Transverse colon (tissue), 3 donors: ENCODE measurements around the gene GID8.

Experiments used
- EP300 ChIP-seq: sonication (generic); formaldehyde crosslinking; IDR thresholded peaks from one replicate; pipeline ENCODE4 v1.6.1; 2017; ENCODE audit warnings: antibody characterized with exemption, low read depth
- POLR2A ChIP-seq: fragments of 450-650 bp; IDR thresholded peaks from one replicate; pipeline ENCODE4 v1.6.1; 2016; ENCODE audit warnings: antibody characterized with exemption, mild to moderate bottlenecking, moderate library complexity
- TF ChIP-seq, protein P1 (sequence below), 5 experiments: fragments of 200-600 bp in 3 of 5; fragments of 450-650 bp in 2 of 5; sonication (generic) in 3 of 5; IDR thresholded peaks; 1 replicate in 2 of 5; 2 replicates in 3 of 5; pipeline ENCODE4 v1.5.1; 2016 to 2017; ENCODE audit warnings: antibody characterized with exemption in 5 of 5, inconsistent platforms in 3 of 5, mild to moderate bottlenecking in 2 of 5, moderate library complexity in 1 of 5

DNA sequence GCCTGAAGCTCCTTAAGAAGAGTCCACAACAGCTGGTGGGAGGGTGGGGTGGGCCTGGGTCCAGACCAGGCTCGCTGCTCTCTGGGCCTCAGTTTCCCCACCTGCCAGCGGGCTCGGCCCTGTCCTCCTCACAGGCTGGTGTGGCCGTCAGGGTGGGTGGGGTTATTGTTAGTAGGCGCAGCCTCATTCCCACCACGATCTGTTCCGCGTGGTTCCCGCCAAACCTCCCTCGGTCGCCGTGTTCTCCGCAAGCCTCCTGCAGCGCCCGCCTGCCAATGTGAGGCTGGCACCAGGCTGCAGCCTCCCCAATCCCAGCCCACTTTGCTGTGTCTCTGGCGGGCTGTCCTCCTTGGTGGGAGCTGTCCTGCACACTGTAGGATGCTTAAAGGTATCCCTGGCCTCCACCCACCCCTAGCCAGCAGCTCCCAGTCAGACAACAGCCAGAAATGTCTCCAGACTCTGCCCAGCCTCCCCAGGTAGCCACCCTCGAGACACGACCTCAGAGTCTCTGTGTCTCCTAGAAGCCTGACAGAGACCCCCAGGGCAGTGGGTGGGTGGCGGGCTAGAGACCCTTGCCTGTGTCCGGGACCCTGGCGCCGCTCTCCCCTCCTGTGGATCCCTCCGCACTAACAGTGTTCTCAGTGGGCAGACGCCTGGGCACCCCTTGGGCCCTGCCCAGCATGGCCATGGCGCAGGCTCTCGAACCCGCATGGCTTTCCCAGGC, 29.8 kb downstream of the GID8 start:
- TF ChIP-seq, protein P1, sequence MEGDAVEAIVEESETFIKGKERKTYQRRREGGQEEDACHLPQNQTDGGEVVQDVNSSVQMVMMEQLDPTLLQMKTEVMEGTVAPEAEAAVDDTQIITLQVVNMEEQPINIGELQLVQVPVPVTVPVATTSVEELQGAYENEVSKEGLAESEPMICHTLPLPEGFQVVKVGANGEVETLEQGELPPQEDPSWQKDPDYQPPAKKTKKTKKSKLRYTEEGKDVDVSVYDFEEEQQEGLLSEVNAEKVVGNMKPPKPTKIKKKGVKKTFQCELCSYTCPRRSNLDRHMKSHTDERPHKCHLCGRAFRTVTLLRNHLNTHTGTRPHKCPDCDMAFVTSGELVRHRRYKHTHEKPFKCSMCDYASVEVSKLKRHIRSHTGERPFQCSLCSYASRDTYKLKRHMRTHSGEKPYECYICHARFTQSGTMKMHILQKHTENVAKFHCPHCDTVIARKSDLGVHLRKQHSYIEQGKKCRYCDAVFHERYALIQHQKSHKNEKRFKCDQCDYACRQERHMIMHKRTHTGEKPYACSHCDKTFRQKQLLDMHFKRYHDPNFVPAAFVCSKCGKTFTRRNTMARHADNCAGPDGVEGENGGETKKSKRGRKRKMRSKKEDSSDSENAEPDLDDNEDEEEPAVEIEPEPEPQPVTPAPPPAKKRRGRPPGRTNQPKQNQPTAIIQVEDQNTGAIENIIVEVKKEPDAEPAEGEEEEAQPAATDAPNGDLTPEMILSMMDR (IDR thresholded peaks at IDR 0.05): no peak
- TF ChIP-seq POLR2A (no peak), EP300 (no peak)
